BE2C (cell line): ENCODE data around the gene THOC5.

Experiments
- DNase-seq: peaks from one replicate; pipeline ENCODE4 v3.0.0-alpha.2; 2020
- H3K27me3 ChIP-seq: fragments of 250-450 bp; sonication (Bioruptor Pico); 2 replicates; pipeline ENCODE4 v1.5.1; 2020; ENCODE audit warnings: mild to moderate bottlenecking
- H3K36me3 ChIP-seq: fragments of 250-450 bp; sonication (Bioruptor Pico); 2 replicates; pipeline ENCODE4 v1.5.1; 2020; ENCODE audit warnings: mild to moderate bottlenecking
- H3K4me1 ChIP-seq: fragments of 250-450 bp; sonication (Bioruptor Pico); 2 replicates; pipeline ENCODE4 v1.5.1; 2020
- H3K4me3 ChIP-seq: 2 replicates; pipeline ENCODE4 v1.5.1; 2011; ENCODE audit warnings: low read depth, low read length
- H3K9me3 ChIP-seq: fragments of 250-450 bp; sonication (Bioruptor Pico); 2 replicates; pipeline ENCODE4 v1.5.1; 2020
- TF ChIP-seq, protein P1 (sequence below): IDR thresholded peaks from 2 replicates; pipeline ENCODE4 v1.5.1; 2012; ENCODE audit warnings: mild to moderate bottlenecking, low read depth, low read length

Gene THOC5

DNA sequence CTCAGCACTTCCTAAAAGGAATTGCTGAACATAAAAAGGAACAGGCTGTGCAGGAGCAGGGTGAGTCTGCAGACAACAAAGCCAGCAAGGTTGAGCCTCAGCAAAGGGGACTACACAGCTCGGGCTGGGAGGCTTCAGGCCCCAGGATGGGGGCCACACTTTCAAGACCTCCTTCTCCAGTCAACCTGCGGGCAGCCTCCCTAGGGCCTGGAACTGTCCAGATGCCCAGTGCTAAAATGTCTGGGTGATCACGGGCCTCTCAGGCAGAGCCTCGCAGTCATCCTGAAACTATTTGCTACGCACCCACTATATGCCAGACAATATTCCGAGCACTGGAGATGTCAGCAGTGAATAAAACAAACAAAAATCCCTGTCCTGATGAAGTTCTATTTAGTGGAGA lies 77.4 kb downstream of the THOC5 start:
- TF ChIP-seq, protein P1, sequence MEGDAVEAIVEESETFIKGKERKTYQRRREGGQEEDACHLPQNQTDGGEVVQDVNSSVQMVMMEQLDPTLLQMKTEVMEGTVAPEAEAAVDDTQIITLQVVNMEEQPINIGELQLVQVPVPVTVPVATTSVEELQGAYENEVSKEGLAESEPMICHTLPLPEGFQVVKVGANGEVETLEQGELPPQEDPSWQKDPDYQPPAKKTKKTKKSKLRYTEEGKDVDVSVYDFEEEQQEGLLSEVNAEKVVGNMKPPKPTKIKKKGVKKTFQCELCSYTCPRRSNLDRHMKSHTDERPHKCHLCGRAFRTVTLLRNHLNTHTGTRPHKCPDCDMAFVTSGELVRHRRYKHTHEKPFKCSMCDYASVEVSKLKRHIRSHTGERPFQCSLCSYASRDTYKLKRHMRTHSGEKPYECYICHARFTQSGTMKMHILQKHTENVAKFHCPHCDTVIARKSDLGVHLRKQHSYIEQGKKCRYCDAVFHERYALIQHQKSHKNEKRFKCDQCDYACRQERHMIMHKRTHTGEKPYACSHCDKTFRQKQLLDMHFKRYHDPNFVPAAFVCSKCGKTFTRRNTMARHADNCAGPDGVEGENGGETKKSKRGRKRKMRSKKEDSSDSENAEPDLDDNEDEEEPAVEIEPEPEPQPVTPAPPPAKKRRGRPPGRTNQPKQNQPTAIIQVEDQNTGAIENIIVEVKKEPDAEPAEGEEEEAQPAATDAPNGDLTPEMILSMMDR = no peak
- Histone ChIP-seq H3K4me3 (peak overlapping the region; percentile 24; the same call in 1 of the 2 replicates), H3K27me3 (peaks cover 18% of the 10 kb centered on the region)

DNA sequence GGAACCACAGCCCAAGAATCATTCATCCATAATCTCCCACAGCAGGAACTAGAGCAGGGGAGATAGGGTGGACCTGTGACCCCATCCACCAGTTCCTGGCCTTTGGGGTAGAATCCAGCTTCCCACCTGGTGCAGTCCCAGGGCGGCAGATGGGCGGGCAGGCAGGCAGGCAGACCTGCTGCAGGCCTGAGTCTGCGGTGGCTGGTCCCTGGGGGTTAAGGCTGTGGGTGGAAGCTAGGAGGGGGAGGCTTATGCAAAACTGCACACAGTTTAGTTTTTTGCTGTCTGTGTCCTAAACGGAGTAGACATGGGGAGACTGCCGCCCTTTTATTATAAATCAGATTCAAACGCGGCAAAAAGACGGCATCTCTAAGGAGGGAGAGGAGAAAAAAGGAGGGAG lies 78.0 kb downstream of the THOC5 start:
- peaks cover 12% of the 10 kb centered on the region for H3K27me3 ChIP-seq
- TF ChIP-seq, protein P1 = no peak
- peaks cover 5% of the 10 kb centered on the region for H3K9me3 ChIP-seq
- peak; percentile 86 for DNase-seq
- H3K4me1 ChIP-seq = peaks cover 32% of the 10 kb centered on the region
- H3K36me3 ChIP-seq = no peaks in the 10 kb centered on the region
- peak overlapping the region; percentile 24; the same call in 1 of the 2 replicates for H3K4me3 ChIP-seq

More for the DNA sequence above, 77.4 kb downstream of the THOC5 start:
- no peak for DNase-seq
- Histone ChIP-seq H3K36me3 (no peaks in the 10 kb centered on the region), H3K9me3 (peaks cover 11% of the 10 kb centered on the region), H3K4me1 (peaks cover 32% of the 10 kb centered on the region)

DNA sequence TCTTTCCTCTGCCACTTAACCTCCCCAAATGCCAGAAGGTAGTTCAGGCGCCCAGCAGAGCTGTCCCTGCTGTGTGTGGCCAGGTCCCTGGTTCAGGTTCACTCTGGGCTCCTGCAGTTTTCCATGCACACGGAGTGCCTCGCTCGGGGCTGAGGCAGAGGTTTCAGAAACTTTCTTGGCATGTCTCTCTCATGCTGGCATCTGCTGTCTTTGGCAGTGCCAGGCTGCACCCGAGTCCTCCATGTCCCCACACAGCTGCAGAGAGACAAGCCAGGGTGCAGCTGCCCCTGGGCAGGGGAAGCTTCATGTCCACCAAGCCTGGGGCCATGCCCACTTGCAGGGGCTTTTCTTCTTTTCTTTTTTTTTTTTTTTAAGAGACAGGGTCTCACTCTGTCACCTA lies 80.6 kb downstream of the THOC5 start:
- no peak for DNase-seq
- Histone ChIP-seq H3K4me3 (no peak overlapping the region), H3K36me3 (no peaks in the 10 kb centered on the region), H3K9me3 (no peaks in the 10 kb centered on the region), H3K27me3 (no peaks in the 10 kb centered on the region), H3K4me1 (peaks cover 29% of the 10 kb centered on the region)
- TF ChIP-seq, protein P1 = no peak

DNA sequence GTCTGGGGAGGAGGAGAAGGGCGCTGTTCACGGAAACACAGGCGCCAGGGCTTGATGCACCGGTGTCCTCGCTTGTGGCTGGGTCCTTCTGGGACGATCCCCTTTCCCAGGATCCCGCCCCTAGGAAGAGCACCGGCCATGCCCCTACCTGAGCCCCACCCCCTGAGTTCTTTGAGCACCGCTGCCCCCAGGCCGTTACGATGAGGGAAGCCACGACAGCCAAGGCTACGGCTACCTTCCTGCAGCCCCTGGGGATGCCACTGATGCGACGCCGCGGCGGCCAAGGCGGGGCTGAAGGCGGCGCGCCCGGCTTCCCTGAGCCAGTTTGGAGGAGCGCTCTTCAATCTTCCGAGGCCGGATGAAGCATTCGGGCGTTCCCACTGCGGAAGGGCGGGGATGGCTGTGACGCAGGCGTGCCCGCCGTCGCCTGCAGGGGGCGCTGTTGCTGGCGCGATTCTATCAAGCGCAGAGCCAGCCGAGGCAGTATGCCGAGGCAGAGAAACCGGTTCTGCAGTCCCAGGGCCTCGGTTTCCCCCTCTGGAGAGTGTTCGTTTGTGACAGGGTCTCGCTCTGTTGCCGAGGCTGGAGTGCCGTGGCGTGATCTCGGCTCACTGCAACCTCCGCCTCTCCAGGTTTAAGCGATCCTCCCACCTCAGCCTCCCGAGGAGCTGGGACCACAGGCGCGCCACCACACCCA lies 83.2 kb downstream of the THOC5 start:
- TF ChIP-seq, protein P1 = peak; percentile 58
- Histone ChIP-seq H3K27me3 (no peaks in the 10 kb centered on the region), H3K4me1 (peaks cover 5% of the 10 kb centered on the region), H3K36me3 (no peaks in the 10 kb centered on the region), H3K4me3 (no peak overlapping the region), H3K9me3 (no peaks in the 10 kb centered on the region)
- no peak for DNase-seq

DNA sequence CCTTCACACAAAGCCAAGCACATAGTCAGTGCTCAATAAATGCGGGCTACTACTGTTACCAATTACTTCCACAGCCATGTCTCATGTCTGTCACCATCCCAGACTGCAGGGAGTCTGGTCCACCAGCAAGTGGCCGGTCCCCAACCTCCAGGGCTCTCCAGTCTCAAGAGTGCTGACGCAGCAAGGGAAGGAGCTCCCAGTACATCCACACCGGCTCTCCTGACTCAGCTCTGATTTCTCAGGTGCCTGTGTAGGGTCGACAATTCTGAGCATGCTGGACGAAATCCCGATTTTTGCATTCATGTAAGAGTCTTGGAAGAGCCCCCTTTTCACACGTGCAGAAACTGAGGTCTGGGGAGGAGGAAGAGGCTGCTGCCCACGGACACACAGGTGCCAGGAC lies 83.8 kb downstream of the THOC5 start:
- Histone ChIP-seq H3K9me3 (no peaks in the 10 kb centered on the region), H3K36me3 (no peaks in the 10 kb centered on the region), H3K27me3 (no peaks in the 10 kb centered on the region), H3K4me1 (no peaks in the 10 kb centered on the region; the same call in 1 of the 2 replicates), H3K4me3 (no peak overlapping the region)
- TF ChIP-seq, protein P1 = no peak
- no peak for DNase-seq

DNA sequence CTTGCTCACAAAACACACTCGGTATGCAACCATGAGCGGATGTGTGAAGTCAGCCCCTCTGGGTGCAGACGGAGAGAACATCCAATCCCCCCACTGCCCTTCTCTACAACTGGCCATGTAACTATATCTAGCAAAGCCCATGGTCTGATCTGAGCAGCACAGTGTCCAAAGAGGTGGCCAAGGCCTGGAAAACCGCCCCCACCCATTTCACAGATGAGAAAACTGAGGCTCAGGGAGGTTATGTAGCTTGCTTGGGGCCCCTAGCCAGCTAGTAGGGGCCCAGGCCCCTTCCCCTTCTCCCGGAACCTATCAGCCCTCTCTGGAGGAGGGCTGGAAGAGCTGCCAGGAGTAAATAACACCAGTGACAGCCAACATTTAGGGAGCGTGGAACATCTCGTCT lies 89.0 kb downstream of the THOC5 start:
- Histone ChIP-seq H3K4me1 (no peaks in the 10 kb centered on the region), H3K36me3 (no peaks in the 10 kb centered on the region), H3K27me3 (no peaks in the 10 kb centered on the region), H3K9me3 (no peaks in the 10 kb centered on the region), H3K4me3 (no peak overlapping the region)
- no peak for DNase-seq
- TF ChIP-seq, protein P1 = no peak
